GM12873 (cell line): Measurements from ENCODE around the gene HMGB1.

Experiments
- CTCF ChIP-seq: IDR thresholded peaks from 2 replicates; pipeline ENCODE4 v1.5.1; 2012; ENCODE audit warnings: low read depth, mild to moderate bottlenecking, moderate library complexity, low read length, control low read depth; ENCODE audit not compliant: insufficient read depth; ENCODE audit errors: missing control alignments

HMGB1 gene

GRCh38 chr13:30437177-30437576 lies 28.6 kb downstream of the HMGB1 start:
- TF ChIP-seq CTCF: no peak

- TF ChIP-seq CTCF: no peak
These were observed 29.8 kb downstream of the HMGB1 start for GRCh38 chr13:30435911-30436451.

GRCh38 chr13:30431269-30431940 lies 34.3 kb downstream of the HMGB1 start:
- TF ChIP-seq CTCF: no peak

- no peak for TF ChIP-seq CTCF
These were observed 35.7 kb downstream of the HMGB1 start for GRCh38 chr13:30429721-30430694.

- TF ChIP-seq CTCF: no peak
These were observed 36.5 kb downstream of the HMGB1 start for GRCh38 chr13:30429235-30429634.

- no peak for TF ChIP-seq CTCF
These were observed 41.8 kb downstream of the HMGB1 start for GRCh38 chr13:30423891-30424290.

GRCh38 chr13:30422054-30422839 lies 43.5 kb downstream of the HMGB1 start, which contains the start of gene UBE2L5:
Gene UBE2L5 (plus strand): TSS chr13:30422493. CDS start chr13:30427991, 5,498 bp downstream.
- TF ChIP-seq CTCF: no peak
